ENCODE results near the gene SIGLEC1. TPM values are rescaled to one million over a fixed set of nuclear protein-coding genes. Genes with fewer than 3 reads are reported as not detected.

The SIGLEC1 gene
- total and polyA plus RNA-seq, 10 of the 15 experiments (the other 5 are each of a cell fraction or from before 2014, with no cell fraction given) = 0.05 TPM; not detected in 9

DNA sequence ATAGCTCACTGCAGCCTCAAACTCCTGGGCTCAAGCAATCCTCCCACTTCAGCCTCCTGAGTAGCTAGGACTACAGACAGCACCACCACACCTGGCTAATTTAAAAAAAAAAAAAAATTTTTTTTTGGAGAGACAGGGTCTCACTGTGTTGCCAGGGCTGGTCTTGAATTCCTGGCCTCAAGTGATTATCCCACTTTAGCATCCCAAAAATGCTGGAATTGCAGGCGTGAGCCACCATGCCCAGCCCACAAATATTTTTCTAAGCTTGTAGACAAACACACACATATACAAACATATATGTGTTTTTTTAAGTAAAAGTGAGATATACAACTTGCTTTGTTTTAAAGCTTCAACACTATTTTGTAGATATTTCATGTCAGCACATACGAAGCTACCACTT, 30.9 kb upstream of the SIGLEC1 start:
- no TSS peak for BruUV-seq (replicated peaks)
- Histone ChIP-seq H3K9me3 (replicated peaks; ENCODE audit: control insufficient read depth, insufficient read depth, low read length) (no peaks in the 10 kb centered on the region), H3K36me3 (ENCODE audit: control insufficient read depth in 2 of 2, insufficient read depth in 2 of 2, low read length in 1 of 2) (no peaks in the 10 kb centered on the region), H3K4me3 (no peak overlapping the region), H2AFZ (ENCODE audit: control insufficient read depth, low read depth, low read length) (no peak overlapping the region), H3K4me1 (ENCODE audit: control insufficient read depth, insufficient read depth, low read length) (no peaks in the 10 kb centered on the region), H3K79me2 (ENCODE audit: control insufficient read depth, insufficient read depth, low read length) (no peaks in the 10 kb centered on the region), H3K27ac (ENCODE audit: control insufficient read depth, insufficient read depth) (no peak overlapping the region), H4K20me1 (ENCODE audit: control insufficient read depth, insufficient read depth) (no peaks in the 10 kb centered on the region), H3K9ac (ENCODE audit: control insufficient read depth, insufficient read depth, low read length) (no peak overlapping the region), H3K27me3 (replicated peaks in 1 of 2; ENCODE audit: control insufficient read depth in 2 of 2, insufficient read depth in 2 of 2, low read length in 1 of 2) (no peaks in the 10 kb centered on the region), H3K4me2 (ENCODE audit: control insufficient read depth, insufficient read depth) (no peak overlapping the region)
- TF ChIP-seq EP300 (IDR thresholded peaks at IDR 0.05; ENCODE audit: borderline replicate concordance in 1 of 2, control insufficient read depth in 1 of 2, low read depth in 2 of 2, low read length in 2 of 2) (no peak), SMAD1 (IDR thresholded peaks at IDR 0.05; ENCODE audit: low read depth, partially characterized antibody) (no peak), NFYA (IDR thresholded peaks at IDR 0.05; ENCODE audit: borderline replicate concordance, low read depth, low read length) (no peak), SPI1 (IDR thresholded peaks at IDR 0.05; ENCODE audit: borderline replicate concordance, insufficient read depth, low read depth, low read length) (no peak), ZNF384 (IDR thresholded peaks at IDR 0.05; ENCODE audit: borderline replicate concordance, low read depth, low read length) (no peak), CHD4 (IDR thresholded peaks at IDR 0.05) (no peak), KDM1A (IDR thresholded peaks at IDR 0.05; ENCODE audit: borderline replicate concordance) (no peak), ETV6 (conservative IDR thresholded peaks at IDR 0.05 in 1 of 2, IDR thresholded peaks at IDR 0.05 in 1 of 2; ENCODE audit: borderline replicate concordance in 1 of 2, low read depth in 1 of 2) (no peak), MYC (IDR thresholded peaks at IDR 0.05; ENCODE audit: insufficient read depth, insufficient read length, insufficient replicate concordance, low read length, severe bottlenecking) (no peak), HDAC2 (IDR thresholded peaks at IDR 0.05) (no peak), DPF2 (IDR thresholded peaks at IDR 0.05) (no peak), IRF4 (IDR thresholded peaks at IDR 0.05; ENCODE audit: low read depth, low read length) (no peak), SP1 (IDR thresholded peaks at IDR 0.05; ENCODE audit: low read depth, low read length) (no peak), ZNF622 (IDR thresholded peaks at IDR 0.05) (no peak)
- TF ChIP-seq, protein P1, sequence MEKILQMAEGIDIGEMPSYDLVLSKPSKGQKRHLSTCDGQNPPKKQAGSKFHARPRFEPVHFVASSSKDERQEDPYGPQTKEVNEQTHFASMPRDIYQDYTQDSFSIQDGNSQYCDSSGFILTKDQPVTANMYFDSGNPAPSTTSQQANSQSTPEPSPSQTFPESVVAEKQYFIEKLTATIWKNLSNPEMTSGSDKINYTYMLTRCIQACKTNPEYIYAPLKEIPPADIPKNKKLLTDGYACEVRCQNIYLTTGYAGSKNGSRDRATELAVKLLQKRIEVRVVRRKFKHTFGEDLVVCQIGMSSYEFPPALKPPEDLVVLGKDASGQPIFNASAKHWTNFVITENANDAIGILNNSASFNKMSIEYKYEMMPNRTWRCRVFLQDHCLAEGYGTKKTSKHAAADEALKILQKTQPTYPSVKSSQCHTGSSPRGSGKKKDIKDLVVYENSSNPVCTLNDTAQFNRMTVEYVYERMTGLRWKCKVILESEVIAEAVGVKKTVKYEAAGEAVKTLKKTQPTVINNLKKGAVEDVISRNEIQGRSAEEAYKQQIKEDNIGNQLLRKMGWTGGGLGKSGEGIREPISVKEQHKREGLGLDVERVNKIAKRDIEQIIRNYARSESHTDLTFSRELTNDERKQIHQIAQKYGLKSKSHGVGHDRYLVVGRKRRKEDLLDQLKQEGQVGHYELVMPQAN (conservative IDR thresholded peaks at IDR 0.05) = no peak
- TF ChIP-seq, protein P2, sequence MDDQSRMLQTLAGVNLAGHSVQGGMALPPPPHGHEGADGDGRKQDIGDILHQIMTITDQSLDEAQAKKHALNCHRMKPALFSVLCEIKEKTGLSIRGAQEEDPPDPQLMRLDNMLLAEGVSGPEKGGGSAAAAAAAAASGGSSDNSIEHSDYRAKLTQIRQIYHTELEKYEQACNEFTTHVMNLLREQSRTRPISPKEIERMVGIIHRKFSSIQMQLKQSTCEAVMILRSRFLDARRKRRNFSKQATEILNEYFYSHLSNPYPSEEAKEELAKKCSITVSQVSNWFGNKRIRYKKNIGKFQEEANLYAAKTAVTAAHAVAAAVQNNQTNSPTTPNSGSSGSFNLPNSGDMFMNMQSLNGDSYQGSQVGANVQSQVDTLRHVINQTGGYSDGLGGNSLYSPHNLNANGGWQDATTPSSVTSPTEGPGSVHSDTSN (IDR thresholded peaks at IDR 0.05; ENCODE audit: insufficient replicate concordance, low read depth, low read length) = no peak
- TF ChIP-seq, protein P3, sequence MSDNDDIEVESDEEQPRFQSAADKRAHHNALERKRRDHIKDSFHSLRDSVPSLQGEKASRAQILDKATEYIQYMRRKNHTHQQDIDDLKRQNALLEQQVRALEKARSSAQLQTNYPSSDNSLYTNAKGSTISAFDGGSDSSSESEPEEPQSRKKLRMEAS (IDR thresholded peaks at IDR 0.05; ENCODE audit: low read depth, low read length) = no peak
- no peak for DNase-seq (ENCODE audit: low read depth, low spot score)
- in situ Hi-C loops (cut with MboI) (no loop called here), intact Hi-C loops (cut with micrococcal nuclease; ENCODE audit: unreplicated experiment) (no loop called here)
- no peak for FAIRE-seq
- RAD21 ChIA-PET (ENCODE audit: unreplicated experiment) = no interaction called here
- SMC1A ChIA-PET (ENCODE audit: uncharacterized antibody, unreplicated experiment) = no interaction called here
- POLR2A ChIA-PET = interaction anchor here (0.9 kb wide), 1 partner anchor 44 kb away, joined by 3 read pairs; no protein-coding TSS in a partner anchor
- CTCF ChIA-PET = interaction anchor here (0.6 to 2.4 kb wide), 4 partner anchors 24 to 95 kb away, joined by 3 to 8 read pairs (median 4); partner anchors contain the start of gene ADISSP
- WGBS (ENCODE audit: insufficient coverage, insufficient replicate concordance, low lambda C conversion rate, missing lambda C conversion rate) = 20% methylated on average over 2 of the region's 2 CpGs
- no peak for ATAC-seq
